ENCODE measurements around the gene PCBP2. TPM values are rescaled to one million over a fixed set of nuclear protein-coding genes. Genes with fewer than 3 reads are reported as not detected.

PCBP2 gene
- total RNA-seq, 1 donor from 2014 or later = 1,001 TPM

- H3K27me3 Mint-ChIP-seq (ENCODE audit: low read depth) = no peaks in the 10 kb centered on the region
- peaks cover 35% of the 10 kb centered on the region for H3K4me1 Mint-ChIP-seq (ENCODE audit: low read depth)
- intact Hi-C loops (cut with micrococcal nuclease) = no loop called here
- H3K36me3 Mint-ChIP-seq (ENCODE audit: low read depth) = peaks cover 65% of the 10 kb centered on the region
- H3K27ac Mint-ChIP-seq = peak overlapping the region; percentile 100
- peak overlapping the region; percentile 100 for H3K4me3 Mint-ChIP-seq (ENCODE audit: low read depth)
- DNase-seq (ENCODE audit: low spot score) = peak; percentile 71
- no peaks in the 10 kb centered on the region for H3K9me3 Mint-ChIP-seq
Measured at GRCh38 chr12:53452159-53453077, 516 bp downstream of the PCBP2 start.

DNA sequence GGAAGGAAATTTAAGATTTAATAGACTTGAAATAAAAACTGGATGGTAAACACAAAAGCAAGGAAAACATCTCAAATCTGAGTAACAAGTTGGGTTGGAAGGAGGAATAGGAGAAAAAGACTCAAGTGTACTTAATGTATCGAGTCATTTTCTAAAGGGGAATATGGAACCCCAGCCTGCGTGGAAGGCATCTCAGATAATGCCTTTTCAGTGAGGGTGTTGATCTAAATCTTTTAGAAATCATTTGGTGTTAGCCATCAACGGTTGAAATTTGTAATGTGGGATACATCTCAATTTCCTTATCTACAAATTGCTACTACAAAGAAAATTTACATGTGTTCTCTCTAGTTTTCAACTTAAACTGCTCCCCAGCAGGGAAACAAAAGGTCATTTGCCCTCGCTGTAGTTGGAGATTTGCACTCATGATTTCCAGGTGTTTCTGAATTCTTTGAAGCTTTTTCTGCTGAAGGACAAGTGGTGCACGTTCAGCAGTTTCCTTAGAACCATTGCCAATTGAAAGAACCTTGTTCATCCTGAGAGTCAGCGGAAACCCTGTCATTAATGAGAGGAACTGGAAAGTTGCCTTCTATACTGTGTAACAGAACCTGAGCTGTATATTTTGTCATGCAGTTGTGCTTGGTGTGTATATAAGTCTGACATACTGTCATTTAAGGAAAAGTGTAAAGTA lies 2.2 kb downstream of the PCBP2 start:
- peak overlapping the region; percentile 40 for H3K27ac Mint-ChIP-seq
- DNase-seq (ENCODE audit: low spot score) = no peak
- H3K36me3 Mint-ChIP-seq (ENCODE audit: low read depth) = peaks cover 69% of the 10 kb centered on the region
- H3K9me3 Mint-ChIP-seq = no peaks in the 10 kb centered on the region
- H3K4me3 Mint-ChIP-seq (ENCODE audit: low read depth) = peak overlapping the region; percentile 100
- intact Hi-C loops (cut with micrococcal nuclease) = no loop called here
- peaks cover 36% of the 10 kb centered on the region for H3K4me1 Mint-ChIP-seq (ENCODE audit: low read depth)
- H3K27me3 Mint-ChIP-seq (ENCODE audit: low read depth) = no peaks in the 10 kb centered on the region

GRCh38 chr12:53454707-53455106 lies 2.8 kb downstream of the PCBP2 start:
- no peak for DNase-seq (ENCODE audit: low spot score)
- Mint-ChIP-seq H3K4me3 (ENCODE audit: low read depth) (peak overlapping the region; percentile 100), H3K9me3 (no peaks in the 10 kb centered on the region), H3K27me3 (ENCODE audit: low read depth) (no peaks in the 10 kb centered on the region), H3K4me1 (ENCODE audit: low read depth) (peaks cover 38% of the 10 kb centered on the region), H3K27ac (peak overlapping the region; percentile 33), H3K36me3 (ENCODE audit: low read depth) (peaks cover 73% of the 10 kb centered on the region)
- intact Hi-C loops (cut with micrococcal nuclease) = no loop called here

- H3K9me3 Mint-ChIP-seq = no peaks in the 10 kb centered on the region
- H3K27ac Mint-ChIP-seq = no peak overlapping the region
- peaks cover 87% of the 10 kb centered on the region for H3K36me3 Mint-ChIP-seq (ENCODE audit: low read depth)
Measured at GRCh38 chr12:53456654-53457366, 4.9 kb downstream of the PCBP2 start.

DNA sequence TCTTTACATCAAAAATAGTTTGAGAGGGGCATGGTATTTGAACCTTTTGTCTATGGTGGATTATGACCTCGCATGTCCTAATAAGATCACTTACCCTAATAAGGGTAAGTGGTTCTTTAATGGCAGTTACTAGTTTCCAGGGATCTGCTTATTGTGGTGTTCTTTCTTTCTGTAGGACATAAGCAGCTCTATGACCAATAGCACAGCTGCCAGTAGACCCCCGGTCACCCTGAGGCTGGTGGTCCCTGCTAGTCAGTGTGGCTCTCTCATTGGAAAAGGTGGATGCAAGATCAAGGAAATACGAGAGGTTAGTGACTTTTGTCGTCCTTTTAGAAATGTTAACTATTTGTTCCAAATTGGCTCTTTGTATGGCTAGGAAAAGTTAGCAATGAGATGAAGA lies 7.2 kb downstream of the PCBP2 start:
- no peaks in the 10 kb centered on the region for H3K27me3 Mint-ChIP-seq (ENCODE audit: low read depth)
- intact Hi-C loops (cut with micrococcal nuclease) = no loop called here
- H3K4me3 Mint-ChIP-seq (ENCODE audit: low read depth) = no peak overlapping the region
- no peak overlapping the region for H3K27ac Mint-ChIP-seq
- no peaks in the 10 kb centered on the region for H3K9me3 Mint-ChIP-seq
- peaks cover 35% of the 10 kb centered on the region for H3K4me1 Mint-ChIP-seq (ENCODE audit: low read depth)
- peaks cover 95% of the 10 kb centered on the region for H3K36me3 Mint-ChIP-seq (ENCODE audit: low read depth)
- DNase-seq (ENCODE audit: low spot score) = no peak

More at GRCh38 chr12:53456654-53457366, 4.9 kb downstream of the PCBP2 start:
- Mint-ChIP-seq H3K4me1 (ENCODE audit: low read depth) (peaks cover 39% of the 10 kb centered on the region), H3K27me3 (ENCODE audit: low read depth) (no peaks in the 10 kb centered on the region), H3K4me3 (ENCODE audit: low read depth) (no peak overlapping the region)
- intact Hi-C loops (cut with micrococcal nuclease) = no loop called here
- no peak for DNase-seq (ENCODE audit: low spot score)

- no peak for DNase-seq (ENCODE audit: low spot score)
- intact Hi-C loops (cut with micrococcal nuclease) = no loop called here
- Mint-ChIP-seq H3K4me1 (ENCODE audit: low read depth) (peaks cover 22% of the 10 kb centered on the region), H3K27ac (no peak overlapping the region), H3K4me3 (ENCODE audit: low read depth) (no peak overlapping the region), H3K36me3 (ENCODE audit: low read depth) (peaks cover 95% of the 10 kb centered on the region), H3K27me3 (ENCODE audit: low read depth) (no peaks in the 10 kb centered on the region), H3K9me3 (no peaks in the 10 kb centered on the region)
Measured at GRCh38 chr12:53461059-53461458, 9.2 kb downstream of the PCBP2 start.

DNA sequence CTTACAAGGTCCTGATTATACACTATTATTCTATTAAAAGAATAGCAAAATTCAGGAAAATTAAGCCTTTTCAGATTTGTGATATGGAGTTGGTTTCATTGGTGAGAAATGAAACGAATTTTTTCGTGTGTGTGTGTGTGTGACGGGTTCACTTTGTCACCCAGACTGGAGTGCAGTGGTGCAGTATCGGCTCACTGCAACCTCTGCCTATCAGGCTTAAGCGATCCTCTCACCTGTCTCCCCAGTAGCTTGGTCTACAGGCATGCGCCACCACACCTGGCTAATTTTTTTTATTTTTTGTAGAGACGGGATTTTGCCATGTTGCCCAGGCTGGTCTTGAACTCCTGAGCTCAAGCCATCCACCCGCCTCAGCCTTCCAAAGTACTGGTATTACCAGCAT lies 9.7 kb downstream of the PCBP2 start:
- Mint-ChIP-seq H3K4me1 (ENCODE audit: low read depth) (peaks cover 21% of the 10 kb centered on the region), H3K4me3 (ENCODE audit: low read depth) (no peak overlapping the region), H3K36me3 (ENCODE audit: low read depth) (peaks cover 96% of the 10 kb centered on the region), H3K27me3 (ENCODE audit: low read depth) (no peaks in the 10 kb centered on the region), H3K27ac (no peak overlapping the region), H3K9me3 (no peaks in the 10 kb centered on the region)
- no peak for DNase-seq (ENCODE audit: low spot score)
- intact Hi-C loops (cut with micrococcal nuclease) = no loop called here

GRCh38 chr12:53462935-53463334 lies 11.0 kb downstream of the PCBP2 start:
- H3K27ac Mint-ChIP-seq = no peak overlapping the region
- no peak overlapping the region for H3K4me3 Mint-ChIP-seq (ENCODE audit: low read depth)
- intact Hi-C loops (cut with micrococcal nuclease) = no loop called here
- H3K36me3 Mint-ChIP-seq (ENCODE audit: low read depth) = peaks cover 98% of the 10 kb centered on the region
- DNase-seq (ENCODE audit: low spot score) = no peak
- H3K9me3 Mint-ChIP-seq = no peaks in the 10 kb centered on the region
- peaks cover 20% of the 10 kb centered on the region for H3K4me1 Mint-ChIP-seq (ENCODE audit: low read depth)
- H3K27me3 Mint-ChIP-seq (ENCODE audit: low read depth) = no peaks in the 10 kb centered on the region

DNA sequence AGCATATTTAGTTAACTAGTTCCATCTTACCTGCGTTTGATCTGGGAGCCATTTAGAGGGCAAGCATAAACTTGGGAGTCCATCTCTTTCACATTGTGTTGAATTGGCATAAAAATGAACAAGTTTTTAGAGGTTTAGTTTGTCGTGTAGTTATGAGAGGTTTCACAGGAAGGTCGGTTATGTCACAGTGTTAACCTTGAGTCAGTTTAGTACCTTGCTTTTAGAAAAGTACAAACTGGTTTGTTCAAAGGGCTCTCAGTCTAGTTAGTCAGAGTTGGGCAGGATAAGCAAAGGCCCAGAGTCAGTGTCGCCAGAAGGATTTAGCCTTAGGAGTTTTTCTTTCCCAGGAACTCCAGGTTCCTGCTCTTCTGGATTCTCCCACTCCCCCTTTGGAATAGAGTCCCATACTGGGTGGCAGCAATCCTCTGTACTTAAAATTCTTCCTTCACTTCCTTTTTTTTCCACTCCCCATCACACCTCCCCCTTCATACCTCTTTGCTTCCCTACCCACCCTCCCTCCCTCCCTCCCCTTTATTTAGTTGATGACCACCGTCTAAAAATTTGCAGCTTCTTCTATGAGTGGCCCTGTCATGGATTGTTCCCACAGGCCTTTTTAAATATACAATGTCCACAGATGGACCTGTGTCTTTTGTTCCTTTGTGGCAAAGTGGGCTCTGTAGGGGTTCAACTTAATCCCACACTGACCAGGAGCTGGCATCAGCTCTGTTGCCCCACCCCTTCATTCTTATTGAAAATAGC lies 12.1 kb downstream of the PCBP2 start:
- Mint-ChIP-seq H3K36me3 (ENCODE audit: low read depth) (peaks cover 98% of the 10 kb centered on the region), H3K4me3 (ENCODE audit: low read depth) (no peak overlapping the region), H3K27me3 (ENCODE audit: low read depth) (no peaks in the 10 kb centered on the region), H3K4me1 (ENCODE audit: low read depth) (peaks cover 20% of the 10 kb centered on the region), H3K9me3 (no peaks in the 10 kb centered on the region), H3K27ac (no peak overlapping the region)
- intact Hi-C loops (cut with micrococcal nuclease) = no loop called here
- no peak for DNase-seq (ENCODE audit: low spot score)

DNA sequence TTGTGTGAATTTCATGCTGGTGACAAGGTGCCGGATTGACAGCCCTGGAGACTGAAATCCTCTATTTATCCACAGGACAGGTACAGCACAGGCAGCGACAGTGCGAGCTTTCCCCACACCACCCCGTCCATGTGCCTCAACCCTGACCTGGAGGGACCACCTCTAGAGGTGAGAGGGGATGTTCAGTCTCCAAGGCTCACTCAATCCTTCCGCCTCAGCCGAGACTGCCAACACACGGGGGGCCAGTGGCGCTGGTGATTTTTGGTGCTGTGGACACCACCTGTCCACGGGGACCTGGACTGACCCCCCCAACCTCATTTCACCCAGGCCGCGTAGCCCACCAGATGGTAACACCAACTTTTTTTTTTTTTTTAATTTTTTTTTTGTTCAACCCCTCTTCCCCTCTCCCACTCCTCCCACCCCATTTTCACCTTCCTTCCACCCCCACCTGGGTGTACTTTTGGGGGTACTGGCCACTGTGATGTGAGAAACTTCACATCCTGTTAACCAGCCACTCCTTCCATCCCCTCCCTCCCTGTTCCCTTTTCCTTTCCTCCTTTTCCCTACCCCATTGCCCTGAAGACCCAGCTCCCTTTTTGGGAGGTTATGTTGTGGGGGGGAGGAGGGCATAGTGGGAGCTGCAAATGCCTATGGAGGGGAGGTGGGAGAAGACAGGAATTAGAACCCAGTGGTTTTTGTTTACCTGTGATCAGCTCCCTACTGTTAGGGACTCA lies 12.9 kb downstream of the PCBP2 start:
- no peak overlapping the region for H3K27ac Mint-ChIP-seq
- no peaks in the 10 kb centered on the region for H3K9me3 Mint-ChIP-seq
- intact Hi-C loops (cut with micrococcal nuclease) = no loop called here
- no peak for DNase-seq (ENCODE audit: low spot score)
- peaks cover 15% of the 10 kb centered on the region for H3K4me1 Mint-ChIP-seq (ENCODE audit: low read depth)
- peaks cover 98% of the 10 kb centered on the region for H3K36me3 Mint-ChIP-seq (ENCODE audit: low read depth)
- no peaks in the 10 kb centered on the region for H3K27me3 Mint-ChIP-seq (ENCODE audit: low read depth)
- H3K4me3 Mint-ChIP-seq (ENCODE audit: low read depth) = no peak overlapping the region

DNA sequence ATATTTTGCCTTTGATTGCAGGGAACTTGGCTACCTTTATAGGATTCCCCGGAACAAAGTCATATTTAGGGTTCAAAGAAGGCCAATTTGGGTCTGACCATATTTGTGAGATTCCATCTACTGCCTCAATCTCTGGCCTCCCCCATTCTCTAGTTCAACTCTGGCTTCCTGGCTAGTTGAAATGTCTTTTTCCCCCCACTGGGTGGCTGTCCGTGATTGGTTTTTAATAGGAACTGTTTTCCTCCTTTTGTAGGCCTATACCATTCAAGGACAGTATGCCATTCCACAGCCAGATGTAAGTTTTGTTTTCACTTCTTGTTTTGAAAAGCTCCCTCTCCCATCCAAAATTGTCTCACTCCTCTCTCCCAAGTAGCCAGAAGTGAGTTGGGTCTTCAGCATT lies 13.8 kb downstream of the PCBP2 start:
- intact Hi-C loops (cut with micrococcal nuclease) = no loop called here
- Mint-ChIP-seq H3K27ac (no peak overlapping the region), H3K4me1 (ENCODE audit: low read depth) (peaks cover 16% of the 10 kb centered on the region), H3K4me3 (ENCODE audit: low read depth) (no peak overlapping the region), H3K9me3 (no peaks in the 10 kb centered on the region), H3K27me3 (ENCODE audit: low read depth) (no peaks in the 10 kb centered on the region), H3K36me3 (ENCODE audit: low read depth) (peaks cover 96% of the 10 kb centered on the region)
- DNase-seq (ENCODE audit: low spot score) = no peak

DNA sequence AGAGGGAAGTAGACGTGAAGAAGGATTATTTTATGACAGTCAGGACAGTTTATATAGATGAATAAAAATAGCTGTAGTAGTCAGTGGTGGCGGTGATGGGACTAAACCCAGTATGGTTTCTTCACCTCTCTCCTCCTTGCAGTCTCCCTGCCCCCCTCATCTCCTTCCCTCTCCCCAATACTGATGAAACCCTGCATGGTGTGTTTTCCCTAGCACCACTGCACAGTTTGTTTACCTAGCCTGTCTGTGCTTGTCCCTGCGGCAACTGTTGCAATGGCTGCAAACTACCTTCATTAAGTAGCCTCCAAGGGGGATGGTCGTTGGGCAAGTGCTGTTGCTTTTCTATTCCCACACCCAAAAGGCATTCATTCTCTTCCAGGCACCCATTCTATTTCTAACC lies 14.7 kb downstream of the PCBP2 start:
- DNase-seq (ENCODE audit: low spot score) = no peak
- H3K4me3 Mint-ChIP-seq (ENCODE audit: low read depth) = no peak overlapping the region
- peaks cover 14% of the 10 kb centered on the region for H3K4me1 Mint-ChIP-seq (ENCODE audit: low read depth)
- H3K27ac Mint-ChIP-seq = no peak overlapping the region
- intact Hi-C loops (cut with micrococcal nuclease) = no loop called here
- no peaks in the 10 kb centered on the region for H3K27me3 Mint-ChIP-seq (ENCODE audit: low read depth)
- no peaks in the 10 kb centered on the region for H3K9me3 Mint-ChIP-seq
- peaks cover 95% of the 10 kb centered on the region for H3K36me3 Mint-ChIP-seq (ENCODE audit: low read depth)
